NCI-H2081 (cell line): Measurements from ENCODE around the gene CA14.
"Not testable (repeated sequence)": the region's sequence is repeated elsewhere in the genome, so short reads cannot be mapped to it uniquely, and the experiment has no call there.

Experiments
- DNase-seq, 2 experiments: peaks; one replicate each; lab custom pipeline; 2025; lab: John Stamatoyannopoulos, UW

CA14 gene

GRCh38 chr1:150280138-150280707 is 22.6 kb downstream of the CA14 start:
- no peak for DNase-seq

DNA sequence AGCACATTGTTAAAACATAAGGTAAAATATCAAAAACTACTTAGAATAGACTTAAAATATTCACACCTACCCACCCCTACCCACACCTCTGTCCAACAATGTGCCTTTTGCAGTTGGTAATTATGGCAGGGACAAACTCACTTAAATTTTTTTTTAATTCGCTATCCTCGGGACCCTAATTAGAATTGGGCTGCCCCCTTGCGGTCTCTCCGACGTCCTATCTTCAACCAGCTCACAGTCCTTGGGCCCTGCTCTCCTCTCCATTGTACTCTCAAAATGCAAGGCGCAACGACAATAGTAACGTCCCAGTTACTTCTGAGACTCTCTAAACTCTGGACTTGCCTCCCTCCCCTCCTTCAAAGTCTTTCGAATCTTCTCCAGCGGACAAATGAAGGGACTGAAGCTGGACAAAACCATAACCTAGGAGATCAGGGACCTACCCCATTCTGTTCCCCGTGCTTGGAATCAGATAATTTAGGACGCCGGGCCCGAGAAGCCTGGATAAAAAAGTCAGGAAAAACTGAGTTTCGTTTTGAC is 23.7 kb downstream of the CA14 start:
- DNase-seq: peak; percentile 76 to 84

DNA sequence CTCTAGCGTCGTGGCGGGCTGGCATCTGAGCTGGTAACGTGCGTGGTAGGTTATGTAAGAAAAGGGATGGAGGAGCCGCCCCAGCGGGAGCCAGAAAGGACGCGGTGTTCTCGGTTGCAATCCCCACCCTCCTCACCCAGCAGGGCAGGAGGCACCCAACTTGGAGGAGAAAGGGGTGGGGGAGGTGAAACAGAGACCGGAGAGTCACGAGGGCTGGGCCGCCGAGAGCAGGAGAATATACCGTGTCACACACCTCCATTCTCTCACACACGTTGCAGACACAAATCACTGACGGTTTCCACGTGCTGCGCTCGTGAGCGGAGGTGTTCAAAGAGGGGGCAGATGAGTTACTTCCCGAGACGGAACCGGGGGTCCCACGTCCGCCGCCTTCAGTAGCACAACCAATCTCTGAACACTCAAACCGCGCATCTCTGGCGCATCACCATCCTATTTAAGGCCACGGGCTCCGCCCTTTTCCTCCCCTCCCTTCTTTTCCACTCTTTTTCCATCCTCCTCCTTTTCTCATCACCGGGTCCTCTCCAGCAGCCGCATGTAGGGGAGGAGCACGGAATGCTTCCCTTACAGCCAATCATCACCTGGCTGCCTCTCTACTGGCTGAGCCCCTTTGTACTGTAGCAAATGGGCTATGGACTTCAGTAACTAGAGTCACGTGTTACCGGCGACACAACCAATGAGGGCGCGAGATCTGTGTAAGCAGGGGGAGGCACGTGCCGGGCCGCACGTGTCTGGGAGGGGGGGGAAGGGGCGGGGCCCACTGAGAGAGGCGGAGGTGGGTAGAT is 24.4 kb downstream of the CA14 start, which contains the start of gene CIART:
TSS of gene CIART (plus strand) at position 797 of the 800 bp plus-strand sequence. CDS start 714 bp downstream, outside the sequence.
- peak; percentile 99 to 100 for DNase-seq

DNA sequence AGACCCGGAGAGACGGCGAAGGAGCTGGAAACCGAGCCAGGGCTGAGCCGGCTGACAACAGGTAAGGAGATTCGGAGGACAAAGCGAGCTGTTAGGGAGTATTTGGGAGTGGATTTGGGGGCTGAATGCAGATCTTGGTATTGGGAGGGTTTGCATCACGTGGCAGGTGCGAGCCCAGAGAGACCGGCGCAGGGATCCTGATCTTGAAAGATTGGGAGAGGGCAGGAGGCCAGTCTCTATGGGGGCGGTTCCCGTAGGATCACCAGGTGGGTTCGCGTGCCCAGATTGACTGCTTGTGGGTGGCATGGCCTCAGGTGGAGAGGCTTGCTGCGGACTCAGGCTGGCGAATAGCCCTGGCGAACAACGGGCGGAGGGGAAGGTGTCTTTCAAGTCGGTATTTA is 25.0 kb downstream of the CA14 start:
- DNase-seq: peak; percentile 79 to 87

GRCh38 chr1:150283260-150283659 is 25.7 kb downstream of the CA14 start:
- DNase-seq: no peak

- DNase-seq: no peak
These were observed 30.8 kb downstream of the CA14 start for GRCh38 chr1:150288382-150288781.

DNA sequence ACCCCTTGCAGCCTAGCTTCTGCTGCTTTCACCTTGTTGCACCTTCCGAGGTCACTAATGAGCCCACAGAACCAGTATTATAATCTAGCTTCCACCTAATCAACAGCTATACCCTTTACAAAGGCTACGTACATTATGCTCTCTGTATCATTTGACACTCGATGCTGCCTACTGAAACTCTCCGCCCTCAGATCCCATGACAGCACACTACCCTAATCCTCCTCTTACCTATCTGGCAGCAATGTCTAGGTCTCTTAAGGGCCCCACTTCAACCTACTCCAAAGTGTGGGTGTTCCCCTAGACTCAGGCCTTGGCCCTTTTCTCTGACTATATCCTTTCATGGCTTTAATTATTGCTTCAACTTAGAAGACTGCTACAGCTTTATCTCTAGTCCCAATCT is 31.2 kb downstream of the CA14 start:
- no peak for DNase-seq

DNA sequence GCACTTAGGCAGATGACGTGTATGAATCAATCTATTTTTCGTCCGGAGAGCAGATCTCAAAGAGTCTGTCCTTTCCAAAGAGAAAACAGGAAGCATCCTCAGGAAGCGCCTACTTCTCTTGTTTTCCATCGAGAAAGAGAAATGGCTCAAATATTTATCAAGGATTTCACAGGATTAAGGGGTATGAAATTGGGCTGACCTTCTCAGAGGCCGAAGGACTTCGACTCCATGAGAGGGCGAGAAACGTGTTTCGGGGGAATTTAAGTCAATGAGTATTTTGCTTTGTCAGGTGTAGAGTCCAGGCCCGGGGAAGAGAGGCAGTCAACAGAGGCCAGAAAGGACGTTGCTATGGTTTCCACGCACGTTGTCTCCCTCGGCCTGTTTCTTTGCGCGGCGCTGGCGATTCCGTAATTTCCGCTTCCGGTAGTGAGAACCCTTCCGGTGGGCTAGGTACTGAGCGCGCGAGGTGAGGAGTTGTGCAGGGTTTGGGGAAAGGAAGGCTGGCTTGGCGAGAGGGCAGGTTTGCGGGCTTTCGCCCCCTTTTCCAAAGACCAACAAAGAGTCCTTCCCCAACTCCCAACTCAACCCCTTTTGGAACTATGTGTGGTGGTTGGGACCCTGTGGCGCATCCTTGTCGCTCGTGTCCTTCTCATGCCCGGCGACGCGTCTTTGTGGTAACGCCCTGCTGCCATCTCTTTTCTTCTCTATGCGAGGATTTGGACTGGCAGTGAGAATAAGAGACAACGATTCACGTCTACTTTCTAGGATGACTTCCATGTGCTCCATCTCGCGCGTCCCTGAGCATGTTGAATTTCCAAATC is 36.1 kb downstream of the CA14 start, which contains the start of gene MRPS21:
TSS of gene MRPS21 (plus strand) at position 429 of the 821 bp plus-strand sequence. CDS start 506 bp downstream, outside the sequence.
- DNase-seq: peak; percentile 82 to 91

- DNase-seq: no peak
These were observed 37.9 kb downstream of the CA14 start for GRCh38 chr1:150295476-150295875.

GRCh38 chr1:150299716-150300115 is 42.1 kb downstream of the CA14 start:
- DNase-seq: no peak

DNA sequence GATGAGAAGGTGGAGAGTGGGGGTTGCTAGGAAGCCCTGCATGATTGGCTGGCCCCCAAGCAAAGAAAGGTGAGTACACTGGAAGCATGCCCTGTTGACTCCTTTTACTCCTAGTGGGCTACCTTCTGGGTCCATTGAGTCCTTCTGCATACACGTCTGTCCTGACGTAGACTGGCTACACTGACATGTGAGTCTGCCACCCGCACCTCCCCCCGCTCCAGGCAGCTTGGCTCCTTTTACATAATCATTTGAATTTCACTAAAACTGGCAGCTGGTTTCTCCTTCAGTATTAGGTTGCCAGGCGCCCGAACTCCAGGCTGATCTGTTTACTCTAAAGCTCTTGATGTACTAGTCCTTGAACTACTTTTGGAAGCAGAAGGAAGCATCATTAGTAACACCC is 44.8 kb downstream of the CA14 start:
- DNase-seq: peak; percentile 33 to 51

GRCh38 chr1:150302902-150303301 is 45.3 kb downstream of the CA14 start:
- no peak for DNase-seq

- not testable (repeated sequence) for DNase-seq
These were observed 51.0 kb downstream of the CA14 start for GRCh38 chr1:150308585-150308984.

DNA sequence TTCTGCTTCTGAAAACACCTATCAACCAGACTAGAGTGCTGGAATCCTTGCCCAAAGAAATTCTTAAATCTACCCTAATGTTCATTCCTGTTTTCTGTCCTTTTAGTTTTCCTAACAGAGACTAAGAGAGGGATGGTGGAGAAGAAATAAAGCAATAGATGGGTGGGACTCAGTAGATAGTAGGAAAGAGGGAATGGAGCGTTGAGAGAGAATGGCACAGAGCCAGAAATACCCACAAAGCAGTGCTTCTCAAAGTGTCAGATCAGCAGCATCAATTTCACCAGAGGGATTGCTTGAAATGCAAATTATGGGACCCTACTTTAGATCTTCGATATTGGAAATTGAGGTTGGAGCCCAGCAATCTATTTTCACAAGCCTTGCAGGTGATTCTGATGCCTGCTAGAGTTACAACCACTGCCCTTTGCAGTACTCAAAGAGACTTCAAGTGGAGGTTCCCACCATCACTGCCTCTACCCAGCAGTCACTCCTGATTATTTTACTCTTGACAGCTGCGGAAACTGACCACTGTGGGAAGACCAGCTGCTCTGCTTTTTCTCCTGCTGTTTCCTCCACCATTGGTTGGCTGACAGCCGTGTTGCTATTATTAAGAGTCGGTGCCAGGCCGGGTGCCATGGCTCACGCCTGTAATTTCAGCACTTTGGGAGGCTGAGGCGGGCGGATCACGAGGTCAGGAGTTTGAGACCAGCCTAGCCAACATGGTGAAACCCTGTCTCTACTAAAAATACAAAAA is 52.4 kb downstream of the CA14 start:
- DNase-seq: peak; percentile 24 to 84

GRCh38 chr1:150311762-150312161 is 54.2 kb downstream of the CA14 start:
- no peak for DNase-seq
